Retinal pigment epithelial cell (primary cell): Measurements from ENCODE around the gene PLS3.

Experiments used
- DNase-seq: peaks from one replicate; pipeline ENCODE4 v3.0.0-alpha.2; 2010; ENCODE audit warnings: low read depth
- H3K4me3 ChIP-seq: 2 replicates; pipeline ENCODE4 v1.5.1; 2011; ENCODE audit warnings: mild to moderate bottlenecking, low read length, control low read depth, moderate library complexity
- TF ChIP-seq, protein P1 (sequence below): conservative IDR thresholded peaks from 2 replicates; pipeline ENCODE4 v1.5.1; 2011; ENCODE audit warnings: low read depth, low read length, control low read depth, inconsistent platforms

Gene PLS3

DNA sequence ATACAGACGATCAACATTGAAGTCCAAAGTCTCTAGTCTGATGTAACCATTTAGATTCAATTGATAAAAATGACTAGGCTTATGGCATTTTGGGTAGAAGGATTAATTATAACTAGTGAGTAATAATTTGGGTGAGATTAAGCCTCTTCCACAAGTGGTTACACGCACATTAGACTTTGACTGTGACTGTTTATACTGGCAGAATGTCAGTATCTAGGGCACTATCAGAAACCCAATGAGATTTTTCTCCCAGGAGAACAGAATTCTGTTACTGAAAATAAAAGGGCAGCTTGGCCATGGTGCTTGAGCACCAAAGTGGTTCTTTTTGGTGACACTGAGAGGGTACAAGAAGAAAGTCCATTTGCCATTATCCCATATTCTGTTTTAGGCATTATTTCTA is 3.3 kb downstream of the PLS3 start:
- TF ChIP-seq, protein P1, sequence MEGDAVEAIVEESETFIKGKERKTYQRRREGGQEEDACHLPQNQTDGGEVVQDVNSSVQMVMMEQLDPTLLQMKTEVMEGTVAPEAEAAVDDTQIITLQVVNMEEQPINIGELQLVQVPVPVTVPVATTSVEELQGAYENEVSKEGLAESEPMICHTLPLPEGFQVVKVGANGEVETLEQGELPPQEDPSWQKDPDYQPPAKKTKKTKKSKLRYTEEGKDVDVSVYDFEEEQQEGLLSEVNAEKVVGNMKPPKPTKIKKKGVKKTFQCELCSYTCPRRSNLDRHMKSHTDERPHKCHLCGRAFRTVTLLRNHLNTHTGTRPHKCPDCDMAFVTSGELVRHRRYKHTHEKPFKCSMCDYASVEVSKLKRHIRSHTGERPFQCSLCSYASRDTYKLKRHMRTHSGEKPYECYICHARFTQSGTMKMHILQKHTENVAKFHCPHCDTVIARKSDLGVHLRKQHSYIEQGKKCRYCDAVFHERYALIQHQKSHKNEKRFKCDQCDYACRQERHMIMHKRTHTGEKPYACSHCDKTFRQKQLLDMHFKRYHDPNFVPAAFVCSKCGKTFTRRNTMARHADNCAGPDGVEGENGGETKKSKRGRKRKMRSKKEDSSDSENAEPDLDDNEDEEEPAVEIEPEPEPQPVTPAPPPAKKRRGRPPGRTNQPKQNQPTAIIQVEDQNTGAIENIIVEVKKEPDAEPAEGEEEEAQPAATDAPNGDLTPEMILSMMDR, result no peak
- no peak overlapping the region for H3K4me3 ChIP-seq
- DNase-seq, result no peak

DNA sequence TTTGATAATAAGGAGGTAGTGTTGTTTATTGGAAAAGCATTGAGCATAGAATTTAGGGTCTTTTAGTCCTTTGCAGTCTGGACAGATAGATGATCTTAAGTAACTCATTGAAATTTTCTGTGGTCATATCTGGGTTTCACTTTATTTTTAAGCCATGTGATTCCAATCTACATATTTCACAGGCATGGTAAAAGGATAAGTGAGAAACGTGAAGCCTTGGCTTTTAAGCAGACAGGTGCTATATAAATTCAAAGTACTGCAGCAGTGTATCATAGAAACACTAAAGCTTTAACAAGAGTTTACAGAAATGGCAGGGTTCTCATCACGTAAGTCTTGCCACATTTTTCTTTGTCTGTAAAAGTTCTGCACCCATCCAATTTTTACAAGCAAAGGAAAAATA is 4.9 kb downstream of the PLS3 start:
- TF ChIP-seq, protein P1, result no peak
- DNase-seq, result no peak
- H3K4me3 ChIP-seq, result no peak overlapping the region

DNA sequence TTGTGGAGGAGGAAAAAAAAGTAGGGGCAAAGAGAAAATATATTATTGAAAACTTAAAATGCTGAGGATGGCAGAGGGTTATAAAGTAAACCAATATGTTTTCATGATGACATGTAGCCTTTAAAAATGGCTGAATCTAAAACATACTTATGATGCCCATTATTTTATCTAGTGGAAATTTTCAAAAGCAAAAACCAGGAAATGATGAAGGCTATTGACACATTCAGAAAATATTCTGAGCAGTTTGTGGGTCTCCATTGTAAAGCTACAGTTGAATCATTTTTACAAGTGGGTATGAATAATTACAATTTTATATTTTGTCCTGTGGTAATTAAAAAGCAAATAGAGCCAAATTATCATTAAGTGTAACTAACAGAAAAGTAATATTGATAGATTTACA is 10.7 kb downstream of the PLS3 start:
- H3K4me3 ChIP-seq, result no peak overlapping the region
- TF ChIP-seq, protein P1, result no peak

DNA sequence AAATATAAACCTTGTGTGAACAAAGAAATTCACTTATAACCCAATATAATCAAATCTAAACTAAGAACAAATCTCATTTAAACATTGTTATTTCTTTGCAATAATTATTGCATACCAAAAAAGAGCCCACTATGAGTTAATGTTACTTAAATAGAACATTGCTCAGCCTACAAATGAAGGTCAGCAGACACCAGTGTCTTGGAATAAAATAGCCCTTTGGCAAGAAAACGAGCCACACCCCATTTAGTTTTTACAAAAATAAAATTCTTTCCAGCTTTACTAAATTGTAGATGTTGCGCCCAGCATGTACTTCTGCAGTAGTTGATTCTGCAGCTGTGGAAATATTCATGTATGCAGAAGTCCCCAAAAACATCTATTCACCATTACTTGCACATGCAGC is 12.2 kb downstream of the PLS3 start:
- no peak for DNase-seq

More for the DNA sequence above, 10.7 kb downstream of the PLS3 start:
- no peak for DNase-seq

DNA sequence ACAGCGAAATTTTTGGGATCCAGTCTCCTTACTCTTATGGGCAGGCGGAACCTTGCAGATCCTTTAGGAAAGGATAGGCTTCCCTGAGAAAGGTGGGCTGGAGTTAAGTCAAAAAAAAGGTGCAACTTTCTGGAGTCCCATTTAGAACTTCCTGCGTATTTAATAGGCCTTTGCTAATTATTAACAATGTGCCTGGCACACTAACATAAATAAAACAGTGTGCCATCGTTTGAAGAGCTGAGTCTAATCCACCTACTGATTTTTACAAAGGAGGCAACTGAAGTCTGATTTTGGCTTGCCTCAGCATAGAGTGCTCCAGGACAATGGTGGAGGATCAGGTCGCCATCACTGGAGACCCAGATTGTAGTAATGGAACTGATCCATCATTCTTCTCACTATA is 15.7 kb downstream of the PLS3 start:
- no peak for DNase-seq
- H3K4me3 ChIP-seq, result no peak overlapping the region
- TF ChIP-seq, protein P1, result no peak

More for the DNA sequence above, 12.2 kb downstream of the PLS3 start:
- TF ChIP-seq, protein P1, result no peak
- H3K4me3 ChIP-seq, result no peak overlapping the region

DNA sequence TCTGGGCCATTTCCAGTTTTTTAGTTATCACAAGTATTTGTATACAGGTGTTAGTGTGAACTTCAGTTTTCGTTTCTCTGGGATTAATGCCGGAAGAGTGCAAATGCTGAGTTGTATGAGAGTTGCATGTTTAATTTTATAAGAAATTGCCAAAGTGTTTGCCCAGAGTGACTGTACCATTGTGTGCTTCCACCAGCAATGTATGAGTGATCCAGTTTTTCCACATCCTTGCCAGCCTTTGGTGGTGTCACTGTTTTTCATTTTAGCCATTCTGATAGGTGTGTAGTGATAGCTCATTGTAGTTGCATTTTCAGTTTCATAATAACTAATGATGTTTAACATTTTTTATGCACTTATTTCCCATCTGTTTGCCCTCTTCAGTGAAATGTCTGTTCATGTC is 18.4 kb downstream of the PLS3 start:
- TF ChIP-seq, protein P1, result no peak
- H3K4me3 ChIP-seq, result no peak overlapping the region
- no peak for DNase-seq

DNA sequence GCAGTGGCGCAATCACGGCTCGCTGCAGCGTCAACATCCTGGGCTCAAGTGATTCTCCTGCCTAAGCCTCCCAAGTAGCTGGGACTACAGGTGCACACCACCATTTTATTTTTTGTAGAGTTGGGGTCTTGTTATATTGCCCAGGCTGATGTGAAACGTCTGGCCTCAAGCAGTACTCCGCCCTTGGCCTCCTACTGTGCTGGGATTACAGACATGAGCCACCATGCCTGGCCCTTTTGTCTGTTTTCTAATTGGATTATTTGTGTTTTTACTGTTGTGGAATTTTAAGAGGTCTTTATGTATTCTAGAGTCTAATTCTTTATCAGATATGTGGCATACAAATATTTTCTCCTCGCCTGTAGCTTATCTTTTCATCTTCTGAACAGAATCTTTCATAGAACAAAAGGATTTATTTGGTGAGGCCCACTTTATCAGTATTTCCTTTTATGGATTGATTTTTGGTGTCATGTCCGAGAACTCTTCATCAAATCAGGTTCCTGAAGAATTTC is 18.9 kb downstream of the PLS3 start:
- H3K4me3 ChIP-seq, result no peak overlapping the region
- no peak for DNase-seq
- TF ChIP-seq, protein P1, result no peak
